OCI-LY3 (cell line): ENCODE data around the gene NTRK2.

ENCODE experiments used
- H2AFZ ChIP-seq: fragments of 200-600, 300-600 bp; shearing (Covaris generic); 2 replicates; pipeline ENCODE4 v1.6.0; 2014; ENCODE audit warnings: antibody characterized with exemption, low read depth, low read length
- H3K27ac ChIP-seq: fragments of 200-600, 300-600 bp; sonication (generic); 2 replicates; pipeline ENCODE4 v1.5.1; 2014; ENCODE audit warnings: mild to moderate bottlenecking, low read length, moderate library complexity, mixed read lengths
- H3K27me3 ChIP-seq: fragments of 200-600, 300-600 bp; sonication (generic); 2 replicates; pipeline ENCODE4 v1.6.1; 2014; ENCODE audit warnings: low read depth, low read length, mixed read lengths
- H3K36me3 ChIP-seq: fragments of 200-600, 300-600 bp; sonication (generic); replicated peaks from 2 replicates; pipeline ENCODE3; 2014; ENCODE audit warnings: low read depth, low read length, mixed read lengths
- H3K4me1 ChIP-seq: fragments of 300-600, 200-600 bp; sonication (generic); 2 replicates; pipeline ENCODE4 v1.6.1; 2014; ENCODE audit warnings: low read length, mixed read lengths
- H3K4me2 ChIP-seq: fragments of 200-600, 300-600 bp; sonication (generic); 2 replicates; pipeline ENCODE4 v1.6.1; 2014; ENCODE audit warnings: low read length, mixed read lengths
- H3K4me3 ChIP-seq: fragments of 300-600, 200-600 bp; sonication (generic); 2 replicates; pipeline ENCODE4 v1.5.1; 2014; ENCODE audit warnings: antibody characterized with exemption, mild to moderate bottlenecking, low read length, moderate library complexity
- H3K79me2 ChIP-seq: fragments of 300-600, 200-600 bp; shearing (Covaris generic); 2 replicates; pipeline ENCODE4 v1.6.1; 2014; ENCODE audit warnings: mild to moderate bottlenecking, low read length, mixed read lengths
- H3K9ac ChIP-seq: fragments of 300-600, 200-600 bp; shearing (Covaris generic); 2 replicates; pipeline ENCODE4 v1.6.0; 2014; ENCODE audit warnings: mild to moderate bottlenecking, low read length, moderate library complexity
- H3K9me3 ChIP-seq: fragments of 200-600, 300-600 bp; shearing (Covaris generic); 2 replicates; pipeline ENCODE4 v1.6.1; 2014; ENCODE audit warnings: low read length, mixed read lengths; ENCODE audit not compliant: insufficient read depth
- H4K20me1 ChIP-seq: fragments of 200-600, 300-600 bp; sonication (generic); 2 replicates; pipeline ENCODE4 v1.6.1; 2016; ENCODE audit warnings: low read length, mixed read lengths; ENCODE audit not compliant: insufficient read depth
- EZH2phosphoT487 ChIP-seq: fragments of 200-600 bp; shearing (Covaris generic); IDR thresholded peaks from 2 replicates; pipeline ENCODE4 v1.6.1; 2018; ENCODE audit warnings: antibody characterized with exemption, mixed run types, low read depth
- TF ChIP-seq, protein P1 (sequence below): fragments of 200-600, 300-600 bp; sonication (generic); IDR thresholded peaks from 2 replicates; pipeline ENCODE4 v1.5.1; 2014; ENCODE audit warnings: antibody characterized with exemption, low read length, low read depth

Gene NTRK2

GRCh38 chr9:84919440-84919839 is 249.9 kb downstream of the NTRK2 start:
- H3K9me3 ChIP-seq: no peaks in the 10 kb centered on the region
- H3K27me3 ChIP-seq: peaks cover 2% of the 10 kb centered on the region; the same call in 1 of the 2 replicates
- no peak overlapping the region for H3K9ac ChIP-seq
- no peak overlapping the region for H2AFZ ChIP-seq
- H3K27ac ChIP-seq: no peak overlapping the region
- H3K36me3 ChIP-seq: no peaks in the 10 kb centered on the region
- H3K4me2 ChIP-seq: no peak overlapping the region
- no peaks in the 10 kb centered on the region for H4K20me1 ChIP-seq
- H3K79me2 ChIP-seq: no peaks in the 10 kb centered on the region
- H3K4me1 ChIP-seq: peaks cover 11% of the 10 kb centered on the region
- H3K4me3 ChIP-seq: no peak overlapping the region
- TF ChIP-seq, protein P1, sequence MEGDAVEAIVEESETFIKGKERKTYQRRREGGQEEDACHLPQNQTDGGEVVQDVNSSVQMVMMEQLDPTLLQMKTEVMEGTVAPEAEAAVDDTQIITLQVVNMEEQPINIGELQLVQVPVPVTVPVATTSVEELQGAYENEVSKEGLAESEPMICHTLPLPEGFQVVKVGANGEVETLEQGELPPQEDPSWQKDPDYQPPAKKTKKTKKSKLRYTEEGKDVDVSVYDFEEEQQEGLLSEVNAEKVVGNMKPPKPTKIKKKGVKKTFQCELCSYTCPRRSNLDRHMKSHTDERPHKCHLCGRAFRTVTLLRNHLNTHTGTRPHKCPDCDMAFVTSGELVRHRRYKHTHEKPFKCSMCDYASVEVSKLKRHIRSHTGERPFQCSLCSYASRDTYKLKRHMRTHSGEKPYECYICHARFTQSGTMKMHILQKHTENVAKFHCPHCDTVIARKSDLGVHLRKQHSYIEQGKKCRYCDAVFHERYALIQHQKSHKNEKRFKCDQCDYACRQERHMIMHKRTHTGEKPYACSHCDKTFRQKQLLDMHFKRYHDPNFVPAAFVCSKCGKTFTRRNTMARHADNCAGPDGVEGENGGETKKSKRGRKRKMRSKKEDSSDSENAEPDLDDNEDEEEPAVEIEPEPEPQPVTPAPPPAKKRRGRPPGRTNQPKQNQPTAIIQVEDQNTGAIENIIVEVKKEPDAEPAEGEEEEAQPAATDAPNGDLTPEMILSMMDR: no peak

- no peak overlapping the region for H3K9ac ChIP-seq
- no peaks in the 10 kb centered on the region for H3K36me3 ChIP-seq
- H3K4me1 ChIP-seq: peaks cover 11% of the 10 kb centered on the region
- no peaks in the 10 kb centered on the region for H3K79me2 ChIP-seq
- H3K27ac ChIP-seq: no peak overlapping the region
- H3K4me2 ChIP-seq: no peak overlapping the region
- H3K9me3 ChIP-seq: no peaks in the 10 kb centered on the region
- no peaks in the 10 kb centered on the region for H4K20me1 ChIP-seq
- H3K27me3 ChIP-seq: peaks cover 2% of the 10 kb centered on the region; the same call in 1 of the 2 replicates
- no peak overlapping the region for H2AFZ ChIP-seq
- H3K4me3 ChIP-seq: no peak overlapping the region
- TF ChIP-seq, protein P1: no peak
- TF ChIP-seq EZH2phosphoT487: no peak
Measured at GRCh38 chr9:84921175-84921574, 251.6 kb downstream of the NTRK2 start.

- Histone ChIP-seq H3K4me2 (no peak overlapping the region), H3K4me3 (no peak overlapping the region), H4K20me1 (no peaks in the 10 kb centered on the region), H3K36me3 (no peaks in the 10 kb centered on the region), H3K79me2 (no peaks in the 10 kb centered on the region), H2AFZ (no peak overlapping the region), H3K4me1 (peaks cover 11% of the 10 kb centered on the region), H3K27ac (no peak overlapping the region), H3K9me3 (no peaks in the 10 kb centered on the region), H3K9ac (no peak overlapping the region), H3K27me3 (peaks cover 2% of the 10 kb centered on the region; the same call in 1 of the 2 replicates)
- TF ChIP-seq EZH2phosphoT487: no peak
- TF ChIP-seq, protein P1: no peak
Measured at GRCh38 chr9:84922051-84922450, 252.5 kb downstream of the NTRK2 start.

DNA sequence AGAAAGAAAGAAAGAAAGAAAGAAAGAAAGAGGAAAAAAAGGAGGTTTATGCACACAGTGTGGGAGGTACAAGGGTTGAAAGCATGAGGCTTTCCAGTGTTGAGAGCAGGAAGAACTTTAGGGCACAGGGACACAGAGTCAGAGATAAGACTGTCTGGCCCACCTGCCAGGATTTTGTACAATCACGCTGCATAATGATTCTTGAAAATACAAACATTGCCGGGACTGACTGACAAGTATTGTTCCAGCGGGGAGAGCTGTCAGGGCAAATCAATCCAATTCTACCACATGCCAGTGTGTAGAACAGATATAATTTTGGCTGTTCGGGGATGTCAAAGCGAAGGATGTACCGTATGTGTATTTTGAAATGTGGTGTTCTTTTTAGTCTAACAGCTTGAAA is 254.7 kb downstream of the NTRK2 start:
- no peaks in the 10 kb centered on the region for H3K9me3 ChIP-seq
- H3K4me3 ChIP-seq: no peak overlapping the region
- no peak for TF ChIP-seq EZH2phosphoT487
- TF ChIP-seq, protein P1: no peak
- no peaks in the 10 kb centered on the region for H3K4me1 ChIP-seq
- H4K20me1 ChIP-seq: no peaks in the 10 kb centered on the region
- H3K27me3 ChIP-seq: peaks cover 2% of the 10 kb centered on the region; the same call in 1 of the 2 replicates
- H3K79me2 ChIP-seq: no peaks in the 10 kb centered on the region
- no peak overlapping the region for H3K9ac ChIP-seq
- no peak overlapping the region for H3K27ac ChIP-seq
- no peak overlapping the region for H3K4me2 ChIP-seq
- H2AFZ ChIP-seq: no peak overlapping the region
- H3K36me3 ChIP-seq: no peaks in the 10 kb centered on the region
